SKM-1 treated with dmso at 0.1 percent for 144 hours (cell line): ENCODE data around the gene DNAH5.

ENCODE experiments used
- DNase-seq: peaks from one replicate; lab custom pipeline; 2025; ENCODE audit not compliant: unreplicated experiment; lab: John Stamatoyannopoulos, UW

The DNAH5 gene

GRCh38 chr5:13708906-13709305 lies 235.6 kb downstream of the DNAH5 start:
- no peak for DNase-seq

GRCh38 chr5:13708432-13708831 lies 236.1 kb downstream of the DNAH5 start:
- DNase-seq, result no peak

- no peak for DNase-seq
Measured at GRCh38 chr5:13704396-13704795, 240.1 kb downstream of the DNAH5 start.

GRCh38 chr5:13700626-13701025 lies 243.9 kb downstream of the DNAH5 start:
- DNase-seq, result no peak

- DNase-seq, result no peak
Measured at GRCh38 chr5:13698885-13699284, 245.6 kb downstream of the DNAH5 start.

GRCh38 chr5:13695076-13695712 lies 249.3 kb downstream of the DNAH5 start:
- no peak for DNase-seq

- DNase-seq, result no peak
Measured at GRCh38 chr5:13692172-13692571, 252.3 kb downstream of the DNAH5 start.

GRCh38 chr5:13676531-13676930 lies 268.0 kb downstream of the DNAH5 start:
- no peak for DNase-seq

- DNase-seq, result no peak
Measured at GRCh38 chr5:13674391-13674790, 270.1 kb downstream of the DNAH5 start.

GRCh38 chr5:13673511-13673910 lies 271.0 kb downstream of the DNAH5 start:
- no peak for DNase-seq

GRCh38 chr5:13664377-13664776 lies 280.1 kb downstream of the DNAH5 start:
- no peak for DNase-seq

GRCh38 chr5:13662626-13663025 lies 281.9 kb downstream of the DNAH5 start:
- no peak for DNase-seq

GRCh38 chr5:13661272-13661671 lies 283.2 kb downstream of the DNAH5 start:
- no peak for DNase-seq

- DNase-seq, result no peak
Measured at GRCh38 chr5:13660072-13660471, 284.4 kb downstream of the DNAH5 start.

- no peak for DNase-seq
Measured at GRCh38 chr5:13659391-13659790, 285.1 kb downstream of the DNAH5 start.

GRCh38 chr5:13658761-13659160 lies 285.7 kb downstream of the DNAH5 start:
- no peak for DNase-seq

- DNase-seq, result no peak
Measured at GRCh38 chr5:13658152-13658551, 286.3 kb downstream of the DNAH5 start.

GRCh38 chr5:13653709-13654108 lies 290.8 kb downstream of the DNAH5 start:
- DNase-seq, result no peak

GRCh38 chr5:13649656-13650055 lies 294.8 kb downstream of the DNAH5 start:
- DNase-seq, result no peak

GRCh38 chr5:13648822-13649221 lies 295.7 kb downstream of the DNAH5 start:
- DNase-seq, result no peak

GRCh38 chr5:13643734-13644133 lies 300.8 kb downstream of the DNAH5 start:
- no peak for DNase-seq

- DNase-seq, result no peak
Measured at GRCh38 chr5:13643196-13643595, 301.3 kb downstream of the DNAH5 start.
